MM.1S (cell line): ENCODE results near the gene UBE2S.

Experiments used
- DNase-seq: peaks from one replicate; pipeline ENCODE4 v3.0.0-alpha.2; 2015
- H2AFZ ChIP-seq: fragments of 300-600 bp; sonication (generic); 2 replicates; pipeline ENCODE4 v1.6.0; 2016; ENCODE audit warnings: antibody characterized with exemption, low read length
- H3F3A ChIP-seq: fragments of 300-600 bp; sonication (generic); 2 replicates; pipeline ENCODE4 v1.6.1; 2016; ENCODE audit warnings: mild to moderate bottlenecking, antibody characterized with exemption, low read length, moderate library complexity, mixed read lengths; ENCODE audit not compliant: insufficient read depth
- H3K27ac ChIP-seq: fragments of 300-600 bp; sonication (generic); 2 replicates; pipeline ENCODE4 v1.5.1; 2016; ENCODE audit warnings: mild to moderate bottlenecking, low read length
- H3K27me3 ChIP-seq: fragments of 300-600 bp; sonication (generic); replicated peaks from 2 replicates; pipeline ENCODE4 v1.6.0; 2016; ENCODE audit warnings: low read length; ENCODE audit not compliant: insufficient read depth
- H3K36me3 ChIP-seq: fragments of 300-600 bp; sonication (generic); replicated peaks from 2 replicates; pipeline ENCODE4 v1.6.1; 2016; ENCODE audit warnings: mild to moderate bottlenecking, low read length, mixed read lengths; ENCODE audit not compliant: insufficient read depth
- H3K4me1 ChIP-seq: fragments of 300-600 bp; sonication (generic); 2 replicates; pipeline ENCODE4 v1.6.1; 2016; ENCODE audit warnings: low read length, mixed read lengths
- H3K4me2 ChIP-seq: fragments of 300-600 bp; sonication (generic); 2 replicates; pipeline ENCODE4 v1.6.0; 2016; ENCODE audit warnings: low read depth, low read length
- H3K4me3 ChIP-seq: fragments of 300-600 bp; sonication (generic); 2 replicates; pipeline ENCODE4 v1.5.1; 2016; ENCODE audit warnings: low read length, mixed read lengths
- H3K79me2 ChIP-seq: fragments of 300-600 bp; sonication (generic); 2 replicates; pipeline ENCODE4 v1.6.1; 2016; ENCODE audit warnings: mixed run types, low read length, mixed read lengths
- H3K9ac ChIP-seq: fragments of 300-600 bp; sonication (generic); 2 replicates; pipeline ENCODE4 v1.6.1; 2016; ENCODE audit warnings: low read length, mixed read lengths
- H3K9me2 ChIP-seq: fragments of 300-600 bp; sonication (generic); replicated peaks from 2 replicates; pipeline ENCODE4 v1.6.1; 2016; ENCODE audit warnings: mild to moderate bottlenecking, low read length, mixed read lengths; ENCODE audit not compliant: insufficient read depth
- H3K9me3 ChIP-seq: fragments of 300-600 bp; sonication (generic); replicated peaks from 2 replicates; pipeline ENCODE4 v1.6.1; 2016; ENCODE audit warnings: mild to moderate bottlenecking, low read length, mixed read lengths; ENCODE audit not compliant: insufficient read depth
- H4K20me1 ChIP-seq: fragments of 300-600 bp; sonication (generic); 2 replicates; pipeline ENCODE4 v1.6.1; 2016; ENCODE audit warnings: mild to moderate bottlenecking, low read length, moderate library complexity, mixed read lengths; ENCODE audit not compliant: insufficient read depth
- CTCF ChIP-seq: fragments of 300-600 bp; sonication (generic); IDR thresholded peaks from 2 replicates; pipeline ENCODE4 v1.5.1; 2016; ENCODE audit warnings: antibody characterized with exemption, low read length, mixed read lengths
- EZH2 ChIP-seq: fragments of 300-600 bp; sonication (generic); optimal IDR thresholded peaks from 2 replicates; pipeline ENCODE3; 2017; ENCODE audit warnings: low read depth, mild to moderate bottlenecking, antibody characterized with exemption, low read length, mixed read lengths
- EZH2phosphoT487 ChIP-seq: fragments of 300-600 bp; sonication (generic); IDR thresholded peaks from 2 replicates; pipeline ENCODE4 v1.6.1; 2018; ENCODE audit warnings: antibody characterized with exemption, low read length

UBE2S gene

GRCh38 chr19:55391191-55391670 is 16.4 kb downstream of the UBE2S start:
- Histone ChIP-seq H3K79me2 (peaks cover 34% of the 10 kb centered on the region), H3K9ac (no peak overlapping the region), H3K4me2 (no peak overlapping the region), H2AFZ (no peak overlapping the region), H3K4me3 (no peak overlapping the region), H3K9me3 (no peaks in the 10 kb centered on the region), H3F3A (peaks cover 57% of the 10 kb centered on the region), H3K27me3 (no peaks in the 10 kb centered on the region), H3K9me2 (no peaks in the 10 kb centered on the region), H3K36me3 (peaks cover 19% of the 10 kb centered on the region), H4K20me1 (peaks cover 39% of the 10 kb centered on the region), H3K27ac (no peak overlapping the region), H3K4me1 (peaks cover 8% of the 10 kb centered on the region)
- no peak for DNase-seq
- TF ChIP-seq CTCF: no peak
- no peak for TF ChIP-seq EZH2
- TF ChIP-seq EZH2phosphoT487: no peak

- Histone ChIP-seq H3K27ac (no peak overlapping the region), H4K20me1 (peaks cover 41% of the 10 kb centered on the region), H3K9ac (no peak overlapping the region), H3K9me3 (no peaks in the 10 kb centered on the region), H3K4me3 (no peak overlapping the region), H3K79me2 (peaks cover 39% of the 10 kb centered on the region), H3K27me3 (no peaks in the 10 kb centered on the region), H3K4me2 (no peak overlapping the region), H2AFZ (no peak overlapping the region), H3F3A (peaks cover 62% of the 10 kb centered on the region), H3K36me3 (peaks cover 19% of the 10 kb centered on the region), H3K4me1 (peaks cover 8% of the 10 kb centered on the region), H3K9me2 (no peaks in the 10 kb centered on the region)
- no peak for DNase-seq
- no peak for TF ChIP-seq EZH2
Measured at GRCh38 chr19:55390461-55390880, 17.1 kb downstream of the UBE2S start.

GRCh38 chr19:55389386-55390317 is 17.9 kb downstream of the UBE2S start:
- no peaks in the 10 kb centered on the region for H3K9me2 ChIP-seq
- H3K27ac ChIP-seq: no peak overlapping the region
- H3K9me3 ChIP-seq: no peaks in the 10 kb centered on the region
- H3K4me2 ChIP-seq: no peak overlapping the region
- H3K4me3 ChIP-seq: no peak overlapping the region
- TF ChIP-seq CTCF: no peak
- TF ChIP-seq EZH2: no peak
- no peak for TF ChIP-seq EZH2phosphoT487
- peaks cover 19% of the 10 kb centered on the region for H3K36me3 ChIP-seq
- peaks cover 41% of the 10 kb centered on the region for H4K20me1 ChIP-seq
- peaks cover 12% of the 10 kb centered on the region for H3K4me1 ChIP-seq
- peaks cover 43% of the 10 kb centered on the region for H3K79me2 ChIP-seq
- no peak overlapping the region for H3K9ac ChIP-seq
- H3K27me3 ChIP-seq: no peaks in the 10 kb centered on the region
- H3F3A ChIP-seq: peaks cover 70% of the 10 kb centered on the region
- DNase-seq: no peak
- H2AFZ ChIP-seq: no peak overlapping the region
